ENCODE results near the gene ELAPOR1. TPM values are rescaled to one million over a fixed set of nuclear protein-coding genes. Genes with fewer than 3 reads are reported as not detected.

Gene ELAPOR1
- total RNA-seq, 1 donor from 2014 or later: 0.97 TPM

GRCh38 chr1:109078317-109078716, 35.6 kb upstream of the ELAPOR1 start:
- Mint-ChIP-seq H3K27ac (ENCODE audit: unreplicated experiment) (no peak overlapping the region), H3K4me1 (ENCODE audit: low read depth) (peaks cover 29% of the 10 kb centered on the region), H3K9me3 (ENCODE audit: low read depth) (no peaks in the 10 kb centered on the region), H3K36me3 (ENCODE audit: low read depth) (peaks cover 2% of the 10 kb centered on the region), H3K27me3 (ENCODE audit: low read depth) (no peaks in the 10 kb centered on the region), H3K4me3 (ENCODE audit: unreplicated experiment) (no peak overlapping the region)
- no peak for DNase-seq (ENCODE audit: low spot score)
- TF ChIP-seq CTCF (IDR thresholded peaks at IDR 0.05): no peak

- Mint-ChIP-seq H3K27ac (ENCODE audit: unreplicated experiment) (no peak overlapping the region), H3K36me3 (ENCODE audit: low read depth) (peaks cover 1% of the 10 kb centered on the region), H3K4me3 (ENCODE audit: unreplicated experiment) (no peak overlapping the region), H3K27me3 (ENCODE audit: low read depth) (no peaks in the 10 kb centered on the region), H3K9me3 (ENCODE audit: low read depth) (no peaks in the 10 kb centered on the region), H3K4me1 (ENCODE audit: low read depth) (peaks cover 21% of the 10 kb centered on the region)
- no peak for TF ChIP-seq CTCF (IDR thresholded peaks at IDR 0.05)
- no peak for DNase-seq (ENCODE audit: low spot score)
These were observed 34.7 kb upstream of the ELAPOR1 start for GRCh38 chr1:109079240-109079622.

- H3K4me1 Mint-ChIP-seq (ENCODE audit: low read depth): peaks cover 11% of the 10 kb centered on the region
- peak overlapping the region; percentile 76 for H3K27ac Mint-ChIP-seq (ENCODE audit: unreplicated experiment)
- no peaks in the 10 kb centered on the region for H3K27me3 Mint-ChIP-seq (ENCODE audit: low read depth)
- no peak for DNase-seq (ENCODE audit: low spot score)
- no peak for TF ChIP-seq CTCF (IDR thresholded peaks at IDR 0.05)
- H3K9me3 Mint-ChIP-seq (ENCODE audit: low read depth): no peaks in the 10 kb centered on the region
- no peaks in the 10 kb centered on the region for H3K36me3 Mint-ChIP-seq (ENCODE audit: low read depth)
- no peak overlapping the region for H3K4me3 Mint-ChIP-seq (ENCODE audit: unreplicated experiment)
These were observed 33.4 kb upstream of the ELAPOR1 start for GRCh38 chr1:109080441-109081082.

- no peak for TF ChIP-seq CTCF (IDR thresholded peaks at IDR 0.05)
- Mint-ChIP-seq H3K9me3 (ENCODE audit: low read depth) (no peaks in the 10 kb centered on the region), H3K4me3 (ENCODE audit: unreplicated experiment) (no peak overlapping the region), H3K27ac (ENCODE audit: unreplicated experiment) (no peak overlapping the region), H3K27me3 (ENCODE audit: low read depth) (no peaks in the 10 kb centered on the region), H3K4me1 (ENCODE audit: low read depth) (peaks cover 4% of the 10 kb centered on the region), H3K36me3 (ENCODE audit: low read depth) (no peaks in the 10 kb centered on the region)
- DNase-seq (ENCODE audit: low spot score): no peak
These were observed 30.4 kb upstream of the ELAPOR1 start for GRCh38 chr1:109083501-109083900.

- no peak overlapping the region for H3K27ac Mint-ChIP-seq (ENCODE audit: unreplicated experiment)
- no peaks in the 10 kb centered on the region for H3K9me3 Mint-ChIP-seq (ENCODE audit: low read depth)
- H3K4me1 Mint-ChIP-seq (ENCODE audit: low read depth): peaks cover 4% of the 10 kb centered on the region
- no peak for DNase-seq (ENCODE audit: low spot score)
- H3K36me3 Mint-ChIP-seq (ENCODE audit: low read depth): no peaks in the 10 kb centered on the region
- no peaks in the 10 kb centered on the region for H3K27me3 Mint-ChIP-seq (ENCODE audit: low read depth)
- H3K4me3 Mint-ChIP-seq (ENCODE audit: unreplicated experiment): no peak overlapping the region
- TF ChIP-seq CTCF (IDR thresholded peaks at IDR 0.05): no peak
These were observed 30.0 kb upstream of the ELAPOR1 start for GRCh38 chr1:109083923-109084322.
